Left ventricle myocardium inferior (tissue), 1 donor: ENCODE data around the gene METTL4. TPM values are rescaled to one million over a fixed set of nuclear protein-coding genes. Genes with fewer than 3 reads are reported as not detected.

Experiments used
- DNase-seq: peaks from one replicate; pipeline ENCODE4 v3.0.0-alpha.2; 2020
- H3K27ac ChIP-seq: fragments of 200-600 bp; replicated peaks from 2 replicates; pipeline ENCODE4 v1.8.0; 2021
- H3K27me3 ChIP-seq: fragments of 200-600 bp; 2 replicates; pipeline ENCODE4 v1.8.0; 2021; ENCODE audit warnings: low read depth
- H3K36me3 ChIP-seq: fragments of 200-600 bp; 2 replicates; pipeline ENCODE4 v1.8.0; 2021
- H3K4me1 ChIP-seq: fragments of 200-600 bp; 2 replicates; pipeline ENCODE4 v1.8.0; 2021
- H3K4me3 ChIP-seq: fragments of 200-600 bp; 2 replicates; pipeline ENCODE4 v1.8.0; 2021; ENCODE audit warnings: mild to moderate bottlenecking, moderate library complexity
- H3K9me3 ChIP-seq: fragments of 200-600 bp; replicated peaks from 2 replicates; pipeline ENCODE4 v1.8.0; 2021
- CTCF ChIP-seq: fragments of 200-600 bp; IDR thresholded peaks from 2 replicates; pipeline ENCODE4 v1.8.0; 2021; ENCODE audit warnings: antibody characterized with exemption, mild to moderate bottlenecking, borderline replicate concordance
- intact Hi-C: fragments of 100-400 bp; cut with micrococcal nuclease; formaldehyde crosslinking; loops from one replicate; pipeline ENCODE4 v1.11.0; 2022
- total RNA-seq: library from RNA; stranded (reverse); fragmentation: NEBNext Ultra II Directional; extraction: Animal tissue kit (Norgen Biotek cat#: 25700); gene quantifications from one replicate; pipeline ENCODE4 v1.2.1, GENCODE V29; 2021
- donor health status: DM: no; HTN: yes; CAD: no; lungs with severe emphysema.

Gene METTL4
- total RNA-seq, 1 donor from 2014 or later, result 7.8 TPM

GRCh38 chr18:2572171-2572569, 865 bp upstream of the METTL4 start:
- no peaks in the 10 kb centered on the region for H3K27me3 ChIP-seq
- peaks cover 30% of the 10 kb centered on the region for H3K4me1 ChIP-seq
- H3K4me3 ChIP-seq, result peak overlapping the region; percentile 81
- no peaks in the 10 kb centered on the region for H3K9me3 ChIP-seq
- intact Hi-C loops, result no loop called here
- no peak overlapping the region for H3K27ac ChIP-seq
- TF ChIP-seq CTCF, result no peak
- no peaks in the 10 kb centered on the region for H3K36me3 ChIP-seq
- DNase-seq, result no peak

GRCh38 chr18:2570772-2571199, 519 bp downstream of the METTL4 start:
- peak; percentile 35 for TF ChIP-seq CTCF
- H3K27ac ChIP-seq, result peak overlapping the region; percentile 99
- H3K9me3 ChIP-seq, result no peaks in the 10 kb centered on the region
- peaks cover 7% of the 10 kb centered on the region for H3K36me3 ChIP-seq
- H3K4me1 ChIP-seq, result peaks cover 30% of the 10 kb centered on the region
- intact Hi-C loops, result no loop called here
- peak overlapping the region; percentile 81 for H3K4me3 ChIP-seq
- no peaks in the 10 kb centered on the region for H3K27me3 ChIP-seq
- DNase-seq, result peak; percentile 63

DNA sequence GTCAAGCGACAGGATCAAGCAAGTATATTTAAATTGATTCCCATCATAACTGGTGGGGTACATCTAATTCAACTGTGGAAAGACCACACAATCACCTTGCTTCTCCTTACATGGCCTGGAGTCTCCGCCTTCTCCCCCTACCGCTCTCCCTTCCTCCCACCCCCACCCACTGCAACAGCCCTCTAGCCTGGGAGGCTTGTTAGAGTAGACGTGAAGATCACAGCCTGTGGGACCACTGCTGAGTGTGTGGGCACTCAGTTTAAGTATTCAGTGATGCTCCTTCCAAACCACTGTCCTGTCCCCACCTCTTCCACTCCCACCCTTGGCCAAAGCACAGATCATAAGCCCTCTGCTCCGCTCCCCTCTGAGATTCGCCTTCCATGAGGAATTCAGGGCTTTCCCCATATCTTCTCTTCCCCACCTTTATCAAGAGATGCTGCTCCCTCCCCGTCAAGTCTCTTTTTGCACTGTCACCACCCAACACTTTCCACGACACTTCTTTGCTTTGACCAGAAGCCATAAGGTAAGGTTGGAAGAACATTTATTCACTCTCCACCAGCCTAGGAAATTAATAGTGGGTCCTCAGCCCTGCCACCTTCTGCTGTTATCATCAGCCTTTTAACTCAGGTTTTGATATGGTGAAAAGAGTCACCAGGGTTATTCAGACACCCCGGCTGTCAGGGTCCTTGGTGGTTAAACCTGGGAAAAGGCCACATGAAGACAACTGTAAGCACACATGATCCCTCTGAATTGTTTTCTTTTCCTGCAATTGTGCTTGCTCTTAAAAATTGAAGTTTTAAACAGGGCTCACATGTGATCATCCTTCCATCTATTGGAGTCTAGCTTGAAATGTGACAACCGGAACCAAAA, 1.7 kb downstream of the METTL4 start:
- Histone ChIP-seq H3K4me3 (peak overlapping the region; percentile 81), H3K4me1 (peaks cover 30% of the 10 kb centered on the region), H3K27me3 (no peaks in the 10 kb centered on the region), H3K27ac (no peak overlapping the region), H3K9me3 (no peaks in the 10 kb centered on the region), H3K36me3 (peaks cover 12% of the 10 kb centered on the region)
- intact Hi-C loops, result no loop called here
- no peak for DNase-seq
- TF ChIP-seq CTCF, result no peak

DNA sequence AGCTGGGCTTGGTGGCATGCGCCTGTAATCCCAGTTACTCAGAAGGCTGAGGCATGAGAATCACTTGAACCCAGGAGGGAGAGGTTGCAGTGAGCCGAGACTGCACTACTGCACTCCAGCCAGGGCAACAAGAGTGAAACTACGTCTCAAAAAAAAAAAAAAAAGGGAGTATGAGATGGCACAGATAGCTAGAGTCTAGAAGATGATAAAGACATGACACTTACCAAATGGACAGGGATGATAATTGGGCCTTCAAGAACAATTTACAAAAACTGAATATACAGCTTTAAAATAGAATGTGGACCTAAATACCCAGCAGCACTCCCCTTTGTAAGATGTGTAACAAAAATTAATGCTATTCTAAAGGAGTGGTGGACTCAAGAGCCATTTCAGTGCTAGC, 2.7 kb downstream of the METTL4 start:
- TF ChIP-seq CTCF, result no peak
- Histone ChIP-seq H3K4me1 (peaks cover 30% of the 10 kb centered on the region), H3K4me3 (no peak overlapping the region), H3K9me3 (no peaks in the 10 kb centered on the region), H3K27me3 (no peaks in the 10 kb centered on the region), H3K36me3 (peaks cover 12% of the 10 kb centered on the region), H3K27ac (no peak overlapping the region)
- DNase-seq, result no peak
- intact Hi-C loops, result no loop called here

DNA sequence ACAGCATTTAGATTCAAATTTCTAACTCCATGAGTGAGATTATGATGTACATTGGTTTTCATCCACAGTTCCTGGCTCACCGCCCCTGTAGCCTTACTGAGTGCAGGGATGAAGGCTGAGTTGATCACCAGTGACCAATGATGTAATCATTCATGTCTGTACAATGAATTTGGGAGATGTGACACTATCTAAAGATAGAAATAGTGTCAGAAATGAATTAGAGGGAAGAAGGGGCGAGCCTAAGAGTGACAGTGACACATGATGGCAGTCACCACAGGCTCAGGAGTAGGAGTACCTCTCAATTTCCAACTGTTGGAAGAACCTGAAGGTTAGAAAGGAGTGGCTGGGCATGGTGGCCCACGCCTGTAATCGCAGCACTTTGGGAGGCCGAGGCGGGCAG, 3.2 kb downstream of the METTL4 start:
- no peaks in the 10 kb centered on the region for H3K27me3 ChIP-seq
- H3K4me3 ChIP-seq, result no peak overlapping the region
- peaks cover 16% of the 10 kb centered on the region for H3K36me3 ChIP-seq
- no peak overlapping the region for H3K27ac ChIP-seq
- H3K4me1 ChIP-seq, result peaks cover 30% of the 10 kb centered on the region
- TF ChIP-seq CTCF, result no peak
- H3K9me3 ChIP-seq, result no peaks in the 10 kb centered on the region
- no peak for DNase-seq
- intact Hi-C loops, result no loop called here
